NCI-H69 (cell line): Measurements from ENCODE around the gene ITGB3.

ENCODE experiments used
- DNase-seq: peaks from one replicate; lab custom pipeline; 2025; lab: John Stamatoyannopoulos, UW

The ITGB3 gene

GRCh38 chr17:47299239-47299910, 45.7 kb downstream of the ITGB3 start:
- DNase-seq = peak; percentile 46

GRCh38 chr17:47300718-47301117, 47.1 kb downstream of the ITGB3 start:
- no peak for DNase-seq

- DNase-seq = no peak
Observed at GRCh38 chr17:47301161-47301560, 47.5 kb downstream of the ITGB3 start.

- DNase-seq = no peak
Observed at GRCh38 chr17:47301831-47302230, 48.2 kb downstream of the ITGB3 start.

- DNase-seq = no peak
Observed at GRCh38 chr17:47304186-47304585, 50.6 kb downstream of the ITGB3 start.

GRCh38 chr17:47305302-47305923, 51.8 kb downstream of the ITGB3 start:
- peak; percentile 88 for DNase-seq

- peak; percentile 79 for DNase-seq
Observed at GRCh38 chr17:47310186-47310733, 56.6 kb downstream of the ITGB3 start.

- no peak for DNase-seq
Observed at GRCh38 chr17:47311420-47311819, 57.8 kb downstream of the ITGB3 start.

- DNase-seq = peak; percentile 80
Observed at GRCh38 chr17:47315451-47316266, 62.0 kb downstream of the ITGB3 start.

GRCh38 chr17:47316311-47316710, 62.7 kb downstream of the ITGB3 start:
- no peak for DNase-seq

GRCh38 chr17:47317119-47317518, 63.5 kb downstream of the ITGB3 start:
- DNase-seq = no peak

GRCh38 chr17:47318197-47318918, 64.7 kb downstream of the ITGB3 start:
- DNase-seq = no peak

- DNase-seq = no peak
Observed at GRCh38 chr17:47320879-47321502, 67.4 kb downstream of the ITGB3 start.

GRCh38 chr17:47323382-47324223, 70.0 kb downstream of the ITGB3 start, which contains the start of gene EFCAB13:
Gene EFCAB13, plus strand, starts transcription at chr17:47323955. Its CDS starts 4,399 bp downstream, at chr17:47328354.
- peak; percentile 96 for DNase-seq

GRCh38 chr17:47324224-47325020, 70.8 kb downstream of the ITGB3 start:
- peak; percentile 76 for DNase-seq

- DNase-seq = no peak
Observed at GRCh38 chr17:47325176-47325575, 71.5 kb downstream of the ITGB3 start.

GRCh38 chr17:47330548-47330947, 76.9 kb downstream of the ITGB3 start:
- DNase-seq = no peak

GRCh38 chr17:47332287-47332686, 78.7 kb downstream of the ITGB3 start:
- no peak for DNase-seq

- DNase-seq = no peak
Observed at GRCh38 chr17:47335101-47335936, 81.7 kb downstream of the ITGB3 start.
